Progenitor cell of endocrine pancreas (in vitro differentiated cells): ENCODE results near the gene SKI. TPM values are rescaled to one million over a fixed set of nuclear protein-coding genes. Genes with fewer than 3 reads are reported as not detected.

Experiments used
- DNase-seq: peaks from one replicate; pipeline ENCODE4 v3.0.0; 2021; ENCODE audit warnings: low spot score; ENCODE audit not compliant: unreplicated experiment
- H3K27ac Mint-ChIP-seq: 2 replicates; pipeline ENCODE4 v1.8.0; 2021; ENCODE audit warnings: mild to moderate bottlenecking, moderate library complexity, mixed read lengths
- H3K27me3 Mint-ChIP-seq: 2 replicates; pipeline ENCODE4 v1.8.0; 2021; ENCODE audit warnings: mixed read lengths
- H3K36me3 Mint-ChIP-seq: 2 replicates; pipeline ENCODE4 v1.8.0; 2022; ENCODE audit warnings: mixed read lengths; ENCODE audit not compliant: insufficient read depth
- H3K4me1 Mint-ChIP-seq: 2 replicates; pipeline ENCODE4 v1.8.0; 2021; ENCODE audit warnings: low read depth, mixed read lengths
- H3K4me3 Mint-ChIP-seq: 2 replicates; pipeline ENCODE4 v1.8.0; 2021; ENCODE audit warnings: low read depth, mild to moderate bottlenecking, moderate library complexity, mixed read lengths
- H3K9me3 Mint-ChIP-seq: 2 replicates; pipeline ENCODE4 v1.8.0; 2021; ENCODE audit warnings: low read depth, mixed read lengths
- total RNA-seq: library from RNA; stranded (reverse); gene quantifications from 2 replicates; pipeline ENCODE4 v1.2.1, GENCODE V29; 2021
- TF ChIP-seq, protein P1 (sequence below): fragments of 200-600 bp; sonication (generic); IDR thresholded peaks from one replicate; pipeline ENCODE4 v1.5.0; 2021; ENCODE audit warnings: antibody characterized with exemption, mild to moderate bottlenecking; ENCODE audit not compliant: unreplicated experiment

SKI gene
- total RNA-seq, 1 donor from 2014 or later: 56.2 TPM

DNA sequence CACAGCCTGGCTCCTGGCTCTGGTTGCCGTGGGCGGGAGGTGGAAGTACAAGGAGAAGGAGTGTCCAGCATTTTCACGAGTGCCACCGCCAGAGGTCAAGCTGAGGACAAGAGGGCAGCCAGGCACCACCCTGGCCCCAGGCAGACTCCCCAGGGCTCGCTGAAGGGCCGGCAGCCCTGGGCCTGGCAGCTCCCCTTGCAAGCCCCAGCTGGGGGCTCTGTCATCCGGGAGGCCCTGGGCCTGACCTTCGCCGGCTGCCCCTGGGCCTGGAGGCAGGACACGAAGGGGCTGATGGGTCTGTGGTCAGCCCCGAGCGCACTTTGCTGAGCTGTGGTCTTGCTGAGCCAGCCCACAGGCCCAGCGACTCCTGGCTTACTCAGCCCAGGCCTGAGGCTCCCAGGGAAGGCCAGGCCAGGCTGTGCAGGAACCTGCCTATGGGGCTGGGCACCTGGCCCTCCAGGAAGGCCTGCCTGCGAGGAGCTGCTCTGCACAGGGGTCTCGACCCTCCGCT is 88.4 kb downstream of the SKI start:
- H3K4me3 Mint-ChIP-seq: no peak overlapping the region
- DNase-seq: no peak
- peaks cover 3% of the 10 kb centered on the region for H3K4me1 Mint-ChIP-seq
- TF ChIP-seq, protein P1, sequence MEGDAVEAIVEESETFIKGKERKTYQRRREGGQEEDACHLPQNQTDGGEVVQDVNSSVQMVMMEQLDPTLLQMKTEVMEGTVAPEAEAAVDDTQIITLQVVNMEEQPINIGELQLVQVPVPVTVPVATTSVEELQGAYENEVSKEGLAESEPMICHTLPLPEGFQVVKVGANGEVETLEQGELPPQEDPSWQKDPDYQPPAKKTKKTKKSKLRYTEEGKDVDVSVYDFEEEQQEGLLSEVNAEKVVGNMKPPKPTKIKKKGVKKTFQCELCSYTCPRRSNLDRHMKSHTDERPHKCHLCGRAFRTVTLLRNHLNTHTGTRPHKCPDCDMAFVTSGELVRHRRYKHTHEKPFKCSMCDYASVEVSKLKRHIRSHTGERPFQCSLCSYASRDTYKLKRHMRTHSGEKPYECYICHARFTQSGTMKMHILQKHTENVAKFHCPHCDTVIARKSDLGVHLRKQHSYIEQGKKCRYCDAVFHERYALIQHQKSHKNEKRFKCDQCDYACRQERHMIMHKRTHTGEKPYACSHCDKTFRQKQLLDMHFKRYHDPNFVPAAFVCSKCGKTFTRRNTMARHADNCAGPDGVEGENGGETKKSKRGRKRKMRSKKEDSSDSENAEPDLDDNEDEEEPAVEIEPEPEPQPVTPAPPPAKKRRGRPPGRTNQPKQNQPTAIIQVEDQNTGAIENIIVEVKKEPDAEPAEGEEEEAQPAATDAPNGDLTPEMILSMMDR: no peak
- no peaks in the 10 kb centered on the region for H3K27me3 Mint-ChIP-seq
- no peaks in the 10 kb centered on the region for H3K9me3 Mint-ChIP-seq
- no peaks in the 10 kb centered on the region for H3K36me3 Mint-ChIP-seq
- peak overlapping the region; percentile 29 for H3K27ac Mint-ChIP-seq

DNA sequence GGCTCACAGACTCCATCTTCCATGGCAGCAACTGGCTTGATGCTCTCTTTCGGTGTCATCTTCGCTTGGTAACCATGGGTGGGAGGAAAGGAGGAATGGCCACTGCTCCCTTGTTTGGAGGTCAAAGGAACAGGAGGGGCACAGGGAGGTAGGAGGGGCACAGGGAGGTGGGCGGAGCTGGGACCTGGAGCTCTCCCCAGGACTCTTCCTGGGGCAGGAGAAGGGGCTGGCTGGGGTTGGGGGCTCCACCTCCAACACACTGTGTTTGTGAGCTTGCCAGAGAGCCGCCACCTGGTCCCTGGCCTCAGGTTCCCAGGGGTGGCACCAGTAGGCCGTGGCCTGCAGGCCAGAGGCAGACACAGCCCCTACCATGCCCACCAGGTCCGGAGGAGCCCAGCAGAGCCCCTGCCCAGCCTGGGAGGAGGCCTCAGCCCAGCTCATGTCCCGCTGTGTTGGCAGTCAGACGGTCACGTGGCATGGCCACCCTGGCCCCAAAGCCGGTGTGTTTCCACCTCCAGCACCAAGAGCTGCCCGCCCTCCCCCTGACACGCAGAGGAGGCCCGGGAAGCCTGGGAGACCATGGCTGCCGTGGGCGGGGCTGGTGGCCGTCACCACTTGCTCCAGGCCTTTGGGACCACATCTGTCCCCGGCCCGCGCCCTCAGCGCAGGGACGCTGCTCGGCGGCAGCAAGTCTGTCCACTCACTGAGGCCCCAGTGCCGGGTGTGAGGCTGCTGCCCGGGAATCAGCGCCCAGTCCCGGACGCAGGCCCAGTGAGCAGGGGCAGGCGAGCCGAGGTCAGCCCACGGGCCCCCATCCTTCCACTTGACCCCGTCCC is 89.3 kb downstream of the SKI start:
- Mint-ChIP-seq H3K36me3 (no peaks in the 10 kb centered on the region), H3K27me3 (no peaks in the 10 kb centered on the region), H3K4me3 (peak overlapping the region; percentile 47), H3K4me1 (peaks cover 5% of the 10 kb centered on the region), H3K9me3 (no peaks in the 10 kb centered on the region), H3K27ac (peak overlapping the region; percentile 94)
- DNase-seq: no peak
- TF ChIP-seq, protein P1: no peak

DNA sequence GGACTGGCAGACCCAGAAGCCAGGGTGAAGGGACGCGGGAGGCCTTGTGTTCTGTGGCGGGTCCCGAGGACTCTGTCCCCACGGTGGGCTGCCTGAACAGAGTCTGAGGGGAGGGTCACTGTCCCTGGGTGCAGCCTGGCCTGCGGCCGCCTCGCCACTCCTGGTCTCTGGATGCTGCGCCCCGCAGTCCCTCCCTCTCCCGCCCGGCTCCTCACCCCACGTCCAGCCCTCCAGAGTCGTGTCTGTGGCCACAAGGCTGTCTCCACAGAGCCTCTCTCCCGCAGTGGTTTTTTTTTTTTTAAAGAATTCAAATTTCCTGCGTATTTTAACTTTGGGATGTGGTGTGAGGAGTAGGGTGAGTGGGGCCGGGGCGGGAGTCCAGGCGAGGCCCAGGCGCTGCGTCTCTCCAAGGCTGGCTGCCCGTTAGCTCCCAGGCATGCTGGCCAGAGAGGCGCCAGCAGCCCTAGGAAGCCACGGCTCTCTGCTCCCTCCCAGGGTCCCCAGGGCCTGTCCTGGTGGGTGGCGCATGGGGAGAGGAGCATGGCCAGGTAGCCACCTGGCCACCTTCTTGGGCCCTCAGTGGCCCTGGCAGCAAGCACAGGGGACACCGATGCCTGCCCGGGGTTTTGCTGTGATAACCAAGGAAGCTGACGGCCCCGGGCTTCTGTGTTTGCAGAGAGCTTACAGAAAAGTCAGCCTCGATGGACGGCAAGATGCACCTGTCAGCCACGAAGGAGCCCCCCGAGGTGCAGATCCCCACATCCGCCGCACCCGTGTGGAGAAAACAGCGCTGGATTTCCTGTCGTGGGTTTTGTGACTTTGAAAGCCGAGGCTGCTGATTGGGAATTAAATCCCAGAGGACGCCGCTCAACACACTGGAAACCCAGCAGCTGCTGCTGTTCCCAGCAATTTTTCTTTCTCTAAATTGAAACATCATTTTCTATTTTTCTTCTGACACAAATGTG is 90.5 kb downstream of the SKI start:
- TF ChIP-seq, protein P1: no peak
- Mint-ChIP-seq H3K4me3 (no peak overlapping the region), H3K4me1 (peaks cover 5% of the 10 kb centered on the region), H3K27me3 (no peaks in the 10 kb centered on the region), H3K27ac (no peak overlapping the region), H3K36me3 (no peaks in the 10 kb centered on the region), H3K9me3 (no peaks in the 10 kb centered on the region)
- no peak for DNase-seq

DNA sequence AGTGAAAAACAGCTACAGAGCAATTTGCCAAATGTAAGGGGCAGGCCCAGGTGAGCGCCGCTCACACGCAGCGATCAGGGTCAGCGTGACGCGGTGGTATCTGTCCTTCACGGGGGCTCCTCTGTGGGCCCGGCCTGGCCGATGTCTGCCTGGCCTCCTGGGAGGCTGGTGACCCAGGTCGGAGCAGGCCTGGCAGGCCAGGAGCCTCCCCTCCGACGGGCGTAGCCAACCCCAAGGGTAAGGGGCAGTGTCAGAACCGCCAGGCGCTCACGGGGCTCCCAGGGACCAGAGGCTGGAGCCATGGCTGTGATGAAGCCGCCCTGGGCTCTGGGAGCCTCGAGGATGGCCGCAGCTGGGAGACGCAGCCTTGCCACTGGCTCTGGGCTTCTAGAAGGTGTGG is 91.2 kb downstream of the SKI start:
- H3K27me3 Mint-ChIP-seq: peaks cover 2% of the 10 kb centered on the region
- H3K27ac Mint-ChIP-seq: no peak overlapping the region
- H3K4me1 Mint-ChIP-seq: peaks cover 5% of the 10 kb centered on the region
- H3K4me3 Mint-ChIP-seq: no peak overlapping the region
- DNase-seq: no peak
- no peaks in the 10 kb centered on the region for H3K36me3 Mint-ChIP-seq
- no peaks in the 10 kb centered on the region for H3K9me3 Mint-ChIP-seq
- TF ChIP-seq, protein P1: no peak

DNA sequence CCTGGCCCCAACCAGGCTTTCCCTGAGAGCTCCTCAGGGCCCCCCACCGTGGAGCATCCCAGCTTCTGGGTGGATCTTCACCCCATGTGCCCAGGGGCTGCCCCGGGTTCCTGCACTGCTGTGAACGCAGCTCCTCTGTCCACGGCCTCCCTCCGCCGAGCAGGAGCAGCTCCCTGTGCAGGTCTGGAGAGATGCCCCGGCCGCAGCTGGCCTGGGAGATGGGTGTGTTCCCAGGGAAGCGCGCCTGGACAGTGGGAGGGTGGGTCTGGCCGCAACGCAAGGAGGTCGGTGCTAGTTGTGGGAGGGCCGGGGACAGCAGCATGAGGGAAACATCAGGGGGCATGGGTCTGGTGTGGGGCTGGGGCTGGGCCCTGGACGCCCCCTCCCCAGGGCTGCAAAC is 91.9 kb downstream of the SKI start:
- Mint-ChIP-seq H3K4me1 (peaks cover 5% of the 10 kb centered on the region), H3K9me3 (no peaks in the 10 kb centered on the region), H3K27ac (no peak overlapping the region), H3K27me3 (peaks cover 5% of the 10 kb centered on the region), H3K4me3 (no peak overlapping the region), H3K36me3 (no peaks in the 10 kb centered on the region)
- DNase-seq: no peak
- TF ChIP-seq, protein P1: no peak
